KMS-11 (cell line): Measurements from ENCODE around the gene SHTN1.

ENCODE experiments used
- H2AFZ ChIP-seq: fragments of 200-600 bp; sonication (generic); 2 replicates; pipeline ENCODE4 v1.6.1; 2016; ENCODE audit warnings: antibody characterized with exemption, mixed run types, low read depth
- H3K27ac ChIP-seq: fragments of 200-600 bp; sonication (generic); 2 replicates; pipeline ENCODE4 v1.6.1; 2016; ENCODE audit warnings: mild to moderate bottlenecking, mixed run types
- H3K27me3 ChIP-seq: fragments of 200-600 bp; sonication (generic); 2 replicates; pipeline ENCODE4 v1.6.1; 2017; ENCODE audit warnings: mild to moderate bottlenecking, low read depth, mixed run types, moderate library complexity; ENCODE audit not compliant: insufficient read depth
- H3K36me3 ChIP-seq: fragments of 200-600 bp; sonication (generic); 2 replicates; pipeline ENCODE4 v1.6.1; 2017; ENCODE audit warnings: mild to moderate bottlenecking, mixed run types; ENCODE audit not compliant: insufficient read depth
- H3K4me1 ChIP-seq: fragments of 200-600 bp; sonication (generic); 2 replicates; pipeline ENCODE4 v1.6.1; 2016; ENCODE audit warnings: mild to moderate bottlenecking, low read depth, mixed run types; ENCODE audit not compliant: poor library complexity, severe bottlenecking
- H3K4me2 ChIP-seq: fragments of 200-600 bp; sonication (generic); 2 replicates; pipeline ENCODE4 v1.7.0; 2016; ENCODE audit warnings: mild to moderate bottlenecking, mixed run types
- H3K4me3 ChIP-seq: fragments of 200-600 bp; sonication (generic); IDR thresholded peaks from 2 replicates; pipeline ENCODE4 v1.6.1; 2017; ENCODE audit warnings: low read depth, low read length, mixed read lengths; ENCODE audit not compliant: insufficient read depth
- H3K79me2 ChIP-seq: fragments of 200-600 bp; sonication (generic); 2 replicates; pipeline ENCODE4 v1.6.1; 2016; ENCODE audit warnings: low read depth, mixed run types; ENCODE audit not compliant: insufficient read depth
- H3K9ac ChIP-seq: fragments of 200-600 bp; sonication (generic); 2 replicates; pipeline ENCODE4 v1.6.1; 2016; ENCODE audit warnings: mild to moderate bottlenecking, mixed run types
- H4K20me1 ChIP-seq: fragments of 200-600 bp; sonication (generic); 2 replicates; pipeline ENCODE4 v1.6.1; 2016; ENCODE audit warnings: mild to moderate bottlenecking, mixed run types; ENCODE audit not compliant: insufficient read depth
- CTCF ChIP-seq: fragments of 200-600 bp; sonication (generic); conservative IDR thresholded peaks from 2 replicates; pipeline ENCODE4 v1.6.1; 2017; ENCODE audit warnings: low read depth, mild to moderate bottlenecking, antibody characterized with exemption, low read length, moderate library complexity, mixed read lengths

SHTN1 gene

DNA sequence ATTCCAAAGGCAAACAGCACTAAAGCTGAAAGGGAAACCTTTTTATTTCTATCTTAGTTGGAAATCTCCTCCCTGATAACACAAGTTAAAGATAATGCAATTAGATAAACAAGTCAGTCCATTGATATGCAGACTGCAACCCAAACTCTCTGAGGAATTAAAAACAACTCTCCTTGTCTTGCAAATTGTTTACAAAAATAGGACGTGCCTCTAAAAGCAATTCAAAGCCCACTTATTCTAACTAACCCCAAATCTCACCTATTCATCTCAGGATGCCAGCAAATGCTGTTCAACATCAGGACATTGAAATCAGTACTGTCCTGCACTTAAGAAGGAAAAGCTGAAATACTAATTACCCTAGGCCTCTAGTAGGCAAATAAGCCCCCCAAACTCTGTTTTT, 12.8 kb downstream of the SHTN1 start:
- Histone ChIP-seq H3K4me2 (no peak overlapping the region), H3K36me3 (no peaks in the 10 kb centered on the region), H3K4me1 (no peaks in the 10 kb centered on the region), H3K79me2 (no peaks in the 10 kb centered on the region), H3K4me3 (no peak overlapping the region), H3K27me3 (no peaks in the 10 kb centered on the region), H3K9ac (no peak overlapping the region), H2AFZ (no peak overlapping the region), H4K20me1 (no peaks in the 10 kb centered on the region), H3K27ac (no peak overlapping the region)
- TF ChIP-seq CTCF = no peak

GRCh38 chr10:116990276-116990800, 14.6 kb downstream of the SHTN1 start:
- Histone ChIP-seq H3K79me2 (no peaks in the 10 kb centered on the region), H3K27ac (no peak overlapping the region), H3K36me3 (no peaks in the 10 kb centered on the region)

GRCh38 chr10:116989439-116989838, 15.5 kb downstream of the SHTN1 start:
- no peak for TF ChIP-seq CTCF
- H3K36me3 ChIP-seq = no peaks in the 10 kb centered on the region
- H3K4me1 ChIP-seq = no peaks in the 10 kb centered on the region
- H3K79me2 ChIP-seq = no peaks in the 10 kb centered on the region
- H2AFZ ChIP-seq = no peak overlapping the region
- H3K4me3 ChIP-seq = no peak overlapping the region
- H3K27me3 ChIP-seq = no peaks in the 10 kb centered on the region
- no peaks in the 10 kb centered on the region for H4K20me1 ChIP-seq
- no peak overlapping the region for H3K4me2 ChIP-seq
- H3K9ac ChIP-seq = no peak overlapping the region
- H3K27ac ChIP-seq = no peak overlapping the region

More at GRCh38 chr10:116990276-116990800, 14.6 kb downstream of the SHTN1 start:
- H2AFZ ChIP-seq = no peak overlapping the region
- H3K4me2 ChIP-seq = no peak overlapping the region
- H3K4me1 ChIP-seq = no peaks in the 10 kb centered on the region
- no peak overlapping the region for H3K9ac ChIP-seq
- H3K4me3 ChIP-seq = no peak overlapping the region
- no peaks in the 10 kb centered on the region for H3K27me3 ChIP-seq
- no peaks in the 10 kb centered on the region for H4K20me1 ChIP-seq
- no peak for TF ChIP-seq CTCF

DNA sequence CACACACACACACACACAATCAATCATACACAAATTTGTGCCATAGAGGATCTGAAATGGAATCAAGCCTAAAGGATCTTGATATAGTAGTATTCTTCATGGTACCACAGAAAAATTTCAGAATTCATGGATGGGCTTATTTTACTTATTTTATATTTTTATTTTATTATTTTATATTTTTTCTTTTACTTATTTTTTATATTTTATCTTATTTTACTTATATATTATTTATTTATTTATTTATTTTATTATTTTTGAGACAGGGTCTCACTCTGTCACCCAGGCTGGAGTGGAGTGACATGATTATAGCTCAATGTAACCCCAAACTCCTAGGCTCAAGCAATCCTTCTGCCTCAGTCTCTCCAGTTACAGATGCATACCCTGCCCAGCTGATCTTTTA, 16.7 kb downstream of the SHTN1 start:
- no peaks in the 10 kb centered on the region for H3K27me3 ChIP-seq
- no peak overlapping the region for H3K4me2 ChIP-seq
- no peaks in the 10 kb centered on the region for H4K20me1 ChIP-seq
- TF ChIP-seq CTCF = no peak
- no peak overlapping the region for H3K27ac ChIP-seq
- no peak overlapping the region for H3K4me3 ChIP-seq
- no peak overlapping the region for H3K9ac ChIP-seq
- no peaks in the 10 kb centered on the region for H3K4me1 ChIP-seq
- no peaks in the 10 kb centered on the region for H3K79me2 ChIP-seq
- no peaks in the 10 kb centered on the region for H3K36me3 ChIP-seq
- H2AFZ ChIP-seq = no peak overlapping the region

GRCh38 chr10:116985611-116986010, 19.4 kb downstream of the SHTN1 start:
- Histone ChIP-seq H3K27ac (no peak overlapping the region), H3K4me1 (no peaks in the 10 kb centered on the region), H3K4me3 (no peak overlapping the region), H3K36me3 (no peaks in the 10 kb centered on the region), H2AFZ (no peak overlapping the region), H3K4me2 (no peak overlapping the region), H3K27me3 (no peaks in the 10 kb centered on the region), H3K9ac (no peak overlapping the region), H4K20me1 (no peaks in the 10 kb centered on the region), H3K79me2 (no peaks in the 10 kb centered on the region)
- no peak for TF ChIP-seq CTCF
